VCaP (cell line): ENCODE data around the gene SYTL2.
"Not testable (repeated sequence)": the region's sequence is repeated elsewhere in the genome, so short reads cannot be mapped to it uniquely, and the experiment has no call there.

ENCODE experiments used
- H3K27ac ChIP-seq: fragments of 450-650 bp; 2 replicates; pipeline ENCODE4 v1.5.1; 2017
- CTCF ChIP-seq: fragments of 450-650 bp; conservative IDR thresholded peaks from 2 replicates; pipeline ENCODE4 v1.5.1; 2017; ENCODE audit warnings: mild to moderate bottlenecking, moderate library complexity

The SYTL2 gene

GRCh38 chr11:85685125-85685819 is 125.7 kb downstream of the SYTL2 start:
- H3K27ac ChIP-seq, result no peak overlapping the region

GRCh38 chr11:85682330-85683305 is 128.3 kb downstream of the SYTL2 start:
- no peak for TF ChIP-seq CTCF
- H3K27ac ChIP-seq, result no peak overlapping the region

More at GRCh38 chr11:85685125-85685819, 125.7 kb downstream of the SYTL2 start:
- TF ChIP-seq CTCF, result no peak

- H3K27ac ChIP-seq, result no peak overlapping the region
- TF ChIP-seq CTCF, result no peak
These were observed 130.0 kb downstream of the SYTL2 start for GRCh38 chr11:85680897-85681296.

GRCh38 chr11:85679576-85679975 is 131.4 kb downstream of the SYTL2 start:
- no peak for TF ChIP-seq CTCF
- no peak overlapping the region for H3K27ac ChIP-seq

GRCh38 chr11:85673393-85673792 is 137.5 kb downstream of the SYTL2 start:
- TF ChIP-seq CTCF, result no peak
- H3K27ac ChIP-seq, result no peak overlapping the region

GRCh38 chr11:85672105-85672902 is 138.6 kb downstream of the SYTL2 start:
- no peak overlapping the region for H3K27ac ChIP-seq
- no peak for TF ChIP-seq CTCF

GRCh38 chr11:85670949-85671663 is 139.8 kb downstream of the SYTL2 start:
- not testable (repeated sequence) for H3K27ac ChIP-seq
